ENCODE measurements around the gene NFKBIE.
A peak's percentile ranks its signal among the peaks of the same experiment; 100 is the strongest.

NFKBIE gene

GRCh38 chr6:44221291-44221960 lies 43.9 kb downstream of the NFKBIE start:
- no peak overlapping the region for H3K27ac Mint-ChIP-seq
- peaks cover 0 to 6% of the 10 kb centered on the region in 2 donors for H3K27me3 Mint-ChIP-seq
- peak; percentile 67 for ATAC-seq (replicated peaks)
- DNase-seq, result peak; percentile 59
- H3K36me3 Mint-ChIP-seq, result peaks cover 0 to 4% of the 10 kb centered on the region in 2 donors
- peak overlapping the region in 1 of 2 donors; percentile 7 for H3K4me3 Mint-ChIP-seq
- H3K9me3 Mint-ChIP-seq, result no peaks in the 10 kb centered on the region
- H3K4me1 Mint-ChIP-seq, result peaks cover 46 to 68% of the 10 kb centered on the region in 2 donors

GRCh38 chr6:44220913-44221290 lies 44.4 kb downstream of the NFKBIE start:
- H3K27ac Mint-ChIP-seq, result no peak overlapping the region
- ATAC-seq (replicated peaks), result no peak

GRCh38 chr6:44219815-44220784 lies 45.3 kb downstream of the NFKBIE start:
- peaks cover 0 to 6% of the 10 kb centered on the region in 2 donors for H3K27me3 Mint-ChIP-seq
- H3K4me3 Mint-ChIP-seq, result peak overlapping the region; percentile 78 to 82

More at GRCh38 chr6:44220913-44221290, 44.4 kb downstream of the NFKBIE start:
- Mint-ChIP-seq H3K4me3 (peak overlapping the region in 1 of 2 donors; percentile 7), H3K27me3 (peaks cover 0 to 6% of the 10 kb centered on the region in 2 donors), H3K4me1 (peaks cover 42 to 62% of the 10 kb centered on the region in 2 donors), H3K36me3 (no peaks in the 10 kb centered on the region), H3K9me3 (no peaks in the 10 kb centered on the region)
- no peak for DNase-seq

GRCh38 chr6:44219053-44219814 lies 46.1 kb downstream of the NFKBIE start:
- DNase-seq (peak; percentile 28), ATAC-seq (replicated peaks) (peak; percentile 43 to 44)
- peak overlapping the region; percentile 67 for H3K27ac Mint-ChIP-seq
- H3K4me1 Mint-ChIP-seq, result peaks cover 33 to 48% of the 10 kb centered on the region in 2 donors
- H3K9me3 Mint-ChIP-seq, result no peaks in the 10 kb centered on the region
- H3K4me3 Mint-ChIP-seq, result peak overlapping the region; percentile 78 to 82
- H3K36me3 Mint-ChIP-seq, result no peaks in the 10 kb centered on the region
- H3K27me3 Mint-ChIP-seq, result peaks cover under 1 to 6% of the 10 kb centered on the region in 2 donors

More at GRCh38 chr6:44219815-44220784, 45.3 kb downstream of the NFKBIE start:
- Mint-ChIP-seq H3K4me1 (peaks cover 39 to 56% of the 10 kb centered on the region in 2 donors), H3K9me3 (no peaks in the 10 kb centered on the region), H3K27ac (peak overlapping the region; percentile 25), H3K36me3 (no peaks in the 10 kb centered on the region)
- ATAC-seq (replicated peaks) (no peak), DNase-seq (no peak)

GRCh38 chr6:44217332-44218143 lies 47.8 kb downstream of the NFKBIE start:
- no peak for DNase-seq
- no peak for ATAC-seq (replicated peaks)
- Mint-ChIP-seq H3K36me3 (no peaks in the 10 kb centered on the region), H3K9me3 (no peaks in the 10 kb centered on the region), H3K4me3 (no peak overlapping the region), H3K27me3 (peaks cover 4 to 6% of the 10 kb centered on the region in 2 donors), H3K4me1 (peaks cover 23 to 35% of the 10 kb centered on the region in 2 donors), H3K27ac (no peak overlapping the region)

GRCh38 chr6:44216677-44217331 lies 48.5 kb downstream of the NFKBIE start, which contains the start of gene MYMX:
TSS of gene MYMX (plus strand) at chr6:44216926. CDS start at chr6:44217472, 546 bp downstream.
- DNase-seq, result no peak
- no peaks in the 10 kb centered on the region for H3K36me3 Mint-ChIP-seq
- peaks cover 17 to 28% of the 10 kb centered on the region in 2 donors for H3K4me1 Mint-ChIP-seq
- no peaks in the 10 kb centered on the region for H3K9me3 Mint-ChIP-seq
- no peak for ATAC-seq (replicated peaks)
- H3K4me3 Mint-ChIP-seq, result no peak within 1 kb of the TSS
- H3K27ac Mint-ChIP-seq, result no peak within 1 kb of the TSS
- peaks cover 4 to 6% of the 10 kb centered on the region in 2 donors for H3K27me3 Mint-ChIP-seq

- Mint-ChIP-seq H3K4me1 (peaks cover 9 to 13% of the 10 kb centered on the region in 2 donors), H3K4me3 (no peak overlapping the region), H3K9me3 (no peaks in the 10 kb centered on the region), H3K27me3 (peaks cover 3 to 4% of the 10 kb centered on the region in 2 donors), H3K27ac (no peak overlapping the region), H3K36me3 (no peaks in the 10 kb centered on the region)
- DNase-seq, result no peak
- no peak for ATAC-seq (replicated peaks)
Observed at GRCh38 chr6:44214307-44214706, 51.0 kb downstream of the NFKBIE start.

- no peaks in the 10 kb centered on the region for H3K9me3 Mint-ChIP-seq
- no peak for ATAC-seq (replicated peaks)
- H3K27me3 Mint-ChIP-seq, result peaks cover 6 to 8% of the 10 kb centered on the region in 2 donors
- H3K4me1 Mint-ChIP-seq, result peaks cover 0 to 2% of the 10 kb centered on the region in 2 donors
- H3K36me3 Mint-ChIP-seq, result no peaks in the 10 kb centered on the region
- H3K4me3 Mint-ChIP-seq, result no peak overlapping the region
- DNase-seq, result no peak
- no peak overlapping the region for H3K27ac Mint-ChIP-seq
Observed at GRCh38 chr6:44211284-44211683, 54.1 kb downstream of the NFKBIE start.
